HEK293 (cell line): Measurements from ENCODE around the gene SEM1.
"Not testable (repeated sequence)": the region's sequence is repeated elsewhere in the genome, so short reads cannot be mapped to it uniquely, and the experiment has no call there.

ENCODE experiments used
- CTCF ChIA-PET: fragments of 350-600 bp; formaldehyde crosslinking; extraction: SDS; loops from one replicate; lab custom pipeline; 2021; ENCODE audit warnings: antibody characterized with exemption; lab: Yijun Ruan, JAX
- POLR2A ChIA-PET: fragments of 300-600 bp; formaldehyde crosslinking; extraction: SDS; loops from one replicate; lab custom pipeline; 2020; ENCODE audit warnings: antibody characterized with exemption, inconsistent platforms; lab: Yijun Ruan, JAX
- H3K27ac ChIP-seq: fragments of 200-500 bp; sonication (Bioruptor generic); 2 replicates; pipeline ENCODE4 v1.5.1; 2014; ENCODE audit warnings: low read depth, low read length, control low read depth, inconsistent platforms; ENCODE audit errors: extremely low read depth
- H3K36me3 ChIP-seq, 2 experiments: fragments of 200-500 bp in 1 of 2; sonication (Bioruptor generic) in 1 of 2; 1 replicate in 1 of 2; 2 replicates in 1 of 2; pipeline ENCODE4 v1.5.1; 2014 to 2017; ENCODE audit warnings: inconsistent platforms in 2 of 2, low read length in 2 of 2; ENCODE audit not compliant: control insufficient read depth in 2 of 2, insufficient read depth in 1 of 2
- H3K4me1 ChIP-seq: fragments of 200-500 bp; sonication (Bioruptor generic); 2 replicates; pipeline ENCODE4 v1.5.1; 2014; ENCODE audit warnings: mild to moderate bottlenecking, low read length, inconsistent platforms; ENCODE audit not compliant: control insufficient read depth, insufficient read depth
- H3K4me3 ChIP-seq: 2 replicates; pipeline ENCODE4 v1.5.1; 2011; ENCODE audit warnings: low read depth, mild to moderate bottlenecking, control low read depth, low read length, moderate library complexity
- H3K9me3 ChIP-seq: fragments of 200-500 bp; sonication (Bioruptor generic); 2 replicates; pipeline ENCODE4 v1.5.1; 2014; ENCODE audit warnings: low read depth, low read length, inconsistent platforms; ENCODE audit not compliant: control insufficient read depth, insufficient read depth
- GLI4 ChIP-seq: fragments of 450-650 bp; formaldehyde crosslinking; IDR thresholded peaks from 2 replicates; pipeline ENCODE4 v1.5.1; 2016; ENCODE audit warnings: missing biosample characterization, missing genetic modification characterization
- PRDM2 ChIP-seq: fragments of 450-650 bp; formaldehyde crosslinking; IDR thresholded peaks from 2 replicates; pipeline ENCODE4 v1.5.1; 2016; ENCODE audit warnings: missing biosample characterization, missing genetic modification characterization, borderline replicate concordance
- PRDM6 ChIP-seq: fragments of 450-650 bp; formaldehyde crosslinking; IDR thresholded peaks from 2 replicates; pipeline ENCODE4 v1.5.1; 2017; ENCODE audit warnings: missing biosample characterization, missing genetic modification characterization
- ZBTB10 ChIP-seq: fragments of 450-650 bp; formaldehyde crosslinking; IDR thresholded peaks from 2 replicates; pipeline ENCODE4 v1.5.1; 2016; ENCODE audit warnings: missing biosample characterization, missing genetic modification characterization
- ZBTB26 ChIP-seq: fragments of 450-650 bp; formaldehyde crosslinking; optimal IDR thresholded peaks from 2 replicates; pipeline ENCODE3; 2016; ENCODE audit warnings: missing biosample characterization, mild to moderate bottlenecking, missing genetic modification characterization
- ZFP3 ChIP-seq: fragments of 450-650 bp; formaldehyde crosslinking; IDR thresholded peaks from 2 replicates; pipeline ENCODE4 v1.5.1; 2016; ENCODE audit warnings: low read depth, missing biosample characterization, missing genetic modification characterization
- ZNF146 ChIP-seq: fragments of 450-650 bp; formaldehyde crosslinking; IDR thresholded peaks from 2 replicates; pipeline ENCODE4 v1.5.1; 2016; ENCODE audit warnings: missing biosample characterization, missing genetic modification characterization
- ZNF26 ChIP-seq: fragments of 450-650 bp; formaldehyde crosslinking; IDR thresholded peaks from 2 replicates; pipeline ENCODE4 v1.5.1; 2016; ENCODE audit warnings: missing biosample characterization, missing genetic modification characterization
- ZNF354C ChIP-seq: fragments of 450-650 bp; formaldehyde crosslinking; IDR thresholded peaks from 2 replicates; pipeline ENCODE4 v1.5.1; 2016; ENCODE audit warnings: missing biosample characterization, missing genetic modification characterization, low read depth, borderline replicate concordance
- ZNF362 ChIP-seq: fragments of 450-650 bp; formaldehyde crosslinking; IDR thresholded peaks from 2 replicates; pipeline ENCODE4 v1.5.1; 2016; ENCODE audit warnings: missing biosample characterization, missing genetic modification characterization
- ZNF558 ChIP-seq: fragments of 450-650 bp; formaldehyde crosslinking; IDR thresholded peaks from 2 replicates; pipeline ENCODE4 v1.5.1; 2016; ENCODE audit warnings: missing biosample characterization, missing genetic modification characterization
- ZNF580 ChIP-seq: fragments of 450-650 bp; formaldehyde crosslinking; IDR thresholded peaks from 2 replicates; pipeline ENCODE4 v1.5.1; 2016; ENCODE audit warnings: missing biosample characterization, missing genetic modification characterization
- ZNF692 ChIP-seq: fragments of 450-650 bp; formaldehyde crosslinking; IDR thresholded peaks from 2 replicates; pipeline ENCODE4 v1.5.1; 2016; ENCODE audit warnings: missing biosample characterization, missing genetic modification characterization
- ZNF843 ChIP-seq: fragments of 450-650 bp; formaldehyde crosslinking; IDR thresholded peaks from 2 replicates; pipeline ENCODE4 v1.5.1; 2016; ENCODE audit warnings: missing biosample characterization, missing genetic modification characterization

The SEM1 gene

GRCh38 chr7:96722928-96723327, 13.3 kb upstream of the SEM1 start:
- H3K4me3 ChIP-seq, H3K36me3 ChIP-seq, H3K27ac ChIP-seq, CTCF ChIA-PET, POLR2A ChIA-PET, H3K9me3 ChIP-seq: not testable (repeated sequence)
- H3K4me1 ChIP-seq: peaks cover 11% of the 10 kb centered on the region; the same call in 1 of the 2 replicates
- peak; percentile 94 for TF ChIP-seq ZNF146 (tag by site-specific recombination)
- peak; percentile 57; the same call in 1 of the 2 replicates for TF ChIP-seq ZNF580 (tag by site-specific recombination)

GRCh38 chr7:96720843-96721242, 11.2 kb upstream of the SEM1 start:
- Histone ChIP-seq H3K9me3 (no peaks in the 10 kb centered on the region), H3K27ac (no peak overlapping the region), H3K36me3 (no peaks in the 10 kb centered on the region), H3K4me3 (no peak overlapping the region), H3K4me1 (peaks cover 11% of the 10 kb centered on the region; the same call in 1 of the 2 replicates)
- ChIA-PET CTCF (interaction anchor here (0.9 kb wide), 1 partner anchor 415 kb away, joined by 3 read pairs; no protein-coding TSS in a partner anchor), POLR2A (no interaction called here)
- TF ChIP-seq ZNF558 (tag by site-specific recombination) (0 out of 2 replicates have a peak, but pooled peaks have one; percentile 13), PRDM2 (no peak), ZNF354C (tag by site-specific recombination) (no peak), ZNF362 (tag by site-specific recombination) (no peak), GLI4 (tag by site-specific recombination) (no peak), ZNF843 (tag by site-specific recombination) (no peak), ZNF26 (tag by site-specific recombination) (no peak), ZNF692 (tag by site-specific recombination) (no peak), ZFP3 (tag by site-specific recombination) (no peak), PRDM6 (tag by site-specific recombination) (peak; percentile 56), ZBTB26 (tag by site-specific recombination) (no peak), ZBTB10 (tag by site-specific recombination) (no peak)
